Left colon (tissue), 2 donors: ENCODE results near the gene EIF4EBP2. TPM values are rescaled to one million over a fixed set of nuclear protein-coding genes. Genes with fewer than 3 reads are reported as not detected.

ENCODE experiments used
- ATAC-seq: fragments of 200-7000 bp; cut with Tn5 transposase; one replicate; pipeline ENCODE4 v1.9.1; 2020; ENCODE audit warnings: mild to moderate bottlenecking, moderate library complexity
- DNase-seq, 2 donors: peaks; one replicate each; pipeline ENCODE4 v3.0.0-alpha.2; 2020
- intact Hi-C, 2 donors: fragments of 100-400 bp; cut with DNase I in 1 of 2; cut with micrococcal nuclease in 1 of 2; formaldehyde crosslinking; loops; one replicate each; pipeline versions ENCODE4 v1.11.2 to v1.14.0; 2022; cut with DNase I, micrococcal nuclease
- long read RNA-seq: library from polyadenylated mRNA; unstranded; transcript quantifications from one replicate; pipeline ENCODE4 v2.0.0, GENCODE V29; 2021
- total RNA-seq, 2 donors: library from RNA; stranded (reverse); fragmentation: NEBNext Ultra II Directional; extraction: Animal tissue kit (Norgen Biotek cat#: 25700); gene quantifications; one replicate each; pipeline ENCODE4 v1.2.1, GENCODE V29; 2021
- donor health status: DM: no; HTN: no; CAD: no.
- donor health status: DM: yes; HTN: yes; CAD: no.

The EIF4EBP2 gene, protein sequence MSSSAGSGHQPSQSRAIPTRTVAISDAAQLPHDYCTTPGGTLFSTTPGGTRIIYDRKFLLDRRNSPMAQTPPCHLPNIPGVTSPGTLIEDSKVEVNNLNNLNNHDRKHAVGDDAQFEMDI
- 100 to 1,000 TPM in 1 of 2 donors, 10 to 100 TPM in 1; 72.2 to 112 TPM for total RNA-seq
- long read RNA-seq, full-length matches to known transcripts, result 57 of 89 reads
- long read RNA-seq, partial matches to known transcripts, result 8 of 89 reads
- long read RNA-seq, other reads (novel, unspliced or antisense), result 24 of 89 reads

GRCh38 chr10:70404036-70404786 is at the start of gene EIF4EBP2:
TSS of gene EIF4EBP2 (plus strand) at chr10:70404145. CDS start at chr10:70404402, 257 bp downstream.
- ATAC-seq, result peak; percentile 86
- peak; percentile 96 to 99 for DNase-seq
- intact Hi-C loops, result no loop called here

- intact Hi-C loops, result no loop called here
- DNase-seq, result no peak
- ATAC-seq, result no peak
Observed at GRCh38 chr10:70354556-70354955, 49.4 kb upstream of the EIF4EBP2 start.

DNA sequence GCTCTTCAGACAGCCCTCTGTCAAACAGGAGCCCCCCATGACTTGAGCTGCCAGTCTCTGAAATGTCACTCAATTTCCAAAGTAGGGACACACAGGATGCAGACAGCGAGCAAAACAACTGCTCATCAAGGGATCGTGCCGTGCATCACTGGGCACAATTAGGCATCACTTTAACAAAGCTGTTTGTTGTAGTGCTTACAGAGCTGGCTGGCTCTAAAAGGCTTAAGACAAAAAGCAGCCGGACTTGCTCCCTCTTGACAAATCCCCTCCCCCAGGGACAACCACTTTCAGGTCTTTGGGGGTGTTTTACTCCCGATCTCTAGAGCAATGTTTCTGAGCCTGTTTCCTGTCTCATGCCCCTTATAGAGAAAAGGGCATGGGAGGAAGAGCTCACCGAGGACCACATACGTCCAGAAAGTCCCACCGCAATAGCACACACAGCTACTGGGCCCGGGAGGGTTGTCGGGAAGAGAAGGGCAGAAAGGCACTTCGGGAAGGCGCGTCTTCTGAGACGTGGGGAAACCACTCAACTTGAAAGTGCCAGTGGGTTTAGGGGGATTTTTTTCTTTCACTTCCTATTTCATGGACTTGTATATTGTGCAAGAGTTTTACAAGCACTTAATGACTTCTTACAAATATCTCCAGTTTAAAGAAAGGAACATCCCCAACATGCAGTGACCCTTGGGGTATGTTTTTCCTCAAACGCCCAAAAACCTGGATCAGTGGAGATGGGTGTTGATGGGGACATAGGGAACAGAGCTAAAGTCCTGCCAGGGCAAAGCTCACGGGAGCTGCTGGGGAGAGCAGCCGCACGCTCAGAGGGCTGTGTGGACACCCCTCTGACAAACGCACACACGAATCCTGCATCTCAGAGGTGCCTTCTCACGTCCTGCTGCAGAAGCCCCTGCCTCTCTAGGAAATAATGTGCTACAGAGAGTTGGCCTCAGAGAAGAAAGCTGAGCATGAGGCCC is 48.6 kb upstream of the EIF4EBP2 start:
- ATAC-seq, result no peak
- intact Hi-C loops, result no loop called here
- DNase-seq, result no peak

GRCh38 chr10:70357565-70357964 is 46.4 kb upstream of the EIF4EBP2 start:
- DNase-seq (no peak), ATAC-seq (no peak)
- intact Hi-C loops, result no loop called here

DNA sequence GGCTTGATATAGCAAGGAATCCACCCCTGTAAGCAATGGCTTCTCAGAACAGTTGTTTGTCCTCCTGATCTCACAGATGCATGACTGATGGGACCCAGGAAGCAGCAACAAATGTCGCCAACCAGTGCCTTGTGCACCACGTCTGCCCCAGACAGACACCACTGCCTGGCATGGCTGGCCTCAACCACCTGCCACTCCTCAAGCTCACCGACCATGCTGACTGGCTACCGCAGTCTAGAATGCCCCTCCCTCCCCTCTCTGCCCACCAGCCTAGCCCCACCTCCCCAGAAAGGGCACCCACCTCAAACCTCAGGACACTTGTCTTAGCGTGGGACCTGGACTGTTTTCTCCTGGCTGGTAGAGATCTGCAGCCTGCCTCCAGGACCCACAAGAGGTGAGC is 45.5 kb upstream of the EIF4EBP2 start:
- no peak for DNase-seq
- intact Hi-C loops, result no loop called here
- no peak for ATAC-seq

DNA sequence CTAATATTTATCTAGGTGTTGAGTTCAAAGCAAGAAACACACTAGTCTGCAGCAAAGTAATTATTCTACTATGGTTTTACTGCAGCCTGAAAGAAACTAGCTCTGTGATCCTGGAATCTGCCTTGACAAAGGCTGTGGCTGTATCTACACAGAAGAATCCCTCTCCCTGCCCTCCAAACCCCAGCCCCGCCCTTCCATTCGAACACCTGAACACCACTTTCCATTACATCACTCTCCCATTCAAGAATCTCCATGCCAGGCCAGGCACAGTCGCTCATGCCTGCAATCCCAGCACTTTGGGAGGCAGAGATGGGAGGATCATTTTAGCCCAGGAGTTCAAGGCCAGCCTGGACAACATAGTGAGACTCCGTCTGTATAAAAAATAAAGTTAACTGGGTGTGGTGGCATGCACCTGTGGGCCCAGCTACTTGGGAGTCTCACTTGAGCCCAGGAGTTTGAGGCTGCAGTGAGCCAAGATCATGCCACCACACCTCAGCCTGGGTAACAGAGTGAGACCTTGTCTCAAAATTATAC is 44.9 kb upstream of the EIF4EBP2 start:
- intact Hi-C loops, result no loop called here
- DNase-seq (no peak), ATAC-seq (no peak)

- no peak for ATAC-seq
- no peak for DNase-seq
- intact Hi-C loops, result loop anchor here in 1 of 2 donors (10.0 kb wide), 1 partner anchor 135 kb away; no protein-coding TSS in a partner anchor
Observed at GRCh38 chr10:70360215-70360614, 43.7 kb upstream of the EIF4EBP2 start.

- intact Hi-C loops, result loop anchor here in 1 of 2 donors (10.0 kb wide), 1 partner anchor 138 kb away; no protein-coding TSS in a partner anchor
- DNase-seq (no peak), ATAC-seq (no peak)
Observed at GRCh38 chr10:70362328-70362727, 41.6 kb upstream of the EIF4EBP2 start.

DNA sequence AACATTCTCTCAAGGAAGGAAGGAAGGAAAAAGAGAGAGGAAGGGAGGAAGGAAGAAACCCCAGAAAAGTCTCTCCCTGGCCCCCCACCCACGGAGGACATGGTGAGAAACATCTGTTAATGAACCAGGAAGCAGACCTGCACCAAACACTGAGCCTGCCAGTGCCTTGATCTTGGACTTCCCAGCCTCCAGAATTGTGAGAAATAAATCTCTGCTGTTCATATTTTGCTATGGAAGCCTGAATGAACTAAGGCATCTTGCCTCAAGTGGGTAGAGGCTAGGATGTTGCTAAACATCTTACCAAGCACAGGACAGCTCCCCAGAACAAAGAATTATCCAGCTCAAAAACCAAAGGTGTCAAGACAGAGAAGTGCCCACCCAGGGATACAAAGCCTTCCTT is 40.7 kb upstream of the EIF4EBP2 start:
- DNase-seq, result no peak
- no peak for ATAC-seq

DNA sequence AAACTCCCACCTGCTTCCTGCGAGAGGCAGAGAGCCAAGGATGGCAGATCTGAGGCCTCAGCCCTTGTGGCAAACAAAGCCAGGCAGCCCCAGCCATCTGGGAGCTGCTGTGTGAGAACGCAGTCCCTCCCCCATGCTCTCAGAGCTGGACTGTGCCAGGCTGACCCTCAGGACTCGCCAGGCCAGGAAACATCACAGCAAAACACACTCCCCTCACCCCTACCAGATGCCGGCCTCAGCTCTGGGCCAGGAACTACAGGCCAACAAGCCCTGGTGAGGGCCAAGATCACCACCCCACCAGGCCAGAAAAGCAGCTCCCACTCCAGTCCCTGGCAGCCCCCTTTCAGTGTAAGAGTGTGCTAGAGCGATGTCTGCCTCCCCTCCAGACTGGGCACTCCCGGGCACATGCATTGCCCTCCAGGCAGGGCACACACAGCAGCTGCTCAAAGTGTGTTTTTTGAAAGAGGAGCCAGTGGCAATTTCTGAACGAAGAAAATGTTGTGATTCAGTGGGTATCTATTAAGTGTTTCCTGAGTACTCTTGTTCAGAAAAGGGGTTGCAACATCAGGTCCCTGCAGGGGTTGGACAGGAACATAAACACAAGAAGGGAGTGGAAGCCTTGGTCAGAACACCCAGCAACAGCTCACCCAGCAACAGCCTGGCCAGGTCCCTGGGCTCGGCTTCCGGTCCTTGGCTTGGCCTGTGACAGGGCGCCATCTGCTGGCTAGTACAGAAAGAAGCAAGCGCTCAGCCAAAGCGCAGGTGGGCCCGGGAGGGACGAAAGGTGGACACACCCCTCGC is 39.8 kb upstream of the EIF4EBP2 start:
- peak; percentile 98 for ATAC-seq
- intact Hi-C loops, result loop anchor here (1.0 to 10.0 kb wide), 2 partner anchors 139 to 143 kb away; no protein-coding TSS in a partner anchor
- peak; percentile 88 to 89 for DNase-seq

More for the DNA sequence above, 40.7 kb upstream of the EIF4EBP2 start:
- intact Hi-C loops, result loop anchor here in 1 of 2 donors (10.0 kb wide), 1 partner anchor 138 kb away; no protein-coding TSS in a partner anchor

- ATAC-seq (peak; percentile 40), DNase-seq (no peak)
- intact Hi-C loops, result loop anchor here (1.0 to 10.0 kb wide), 2 partner anchors 140 to 143 kb away; no protein-coding TSS in a partner anchor
Observed at GRCh38 chr10:70364772-70365091, 39.2 kb upstream of the EIF4EBP2 start.

DNA sequence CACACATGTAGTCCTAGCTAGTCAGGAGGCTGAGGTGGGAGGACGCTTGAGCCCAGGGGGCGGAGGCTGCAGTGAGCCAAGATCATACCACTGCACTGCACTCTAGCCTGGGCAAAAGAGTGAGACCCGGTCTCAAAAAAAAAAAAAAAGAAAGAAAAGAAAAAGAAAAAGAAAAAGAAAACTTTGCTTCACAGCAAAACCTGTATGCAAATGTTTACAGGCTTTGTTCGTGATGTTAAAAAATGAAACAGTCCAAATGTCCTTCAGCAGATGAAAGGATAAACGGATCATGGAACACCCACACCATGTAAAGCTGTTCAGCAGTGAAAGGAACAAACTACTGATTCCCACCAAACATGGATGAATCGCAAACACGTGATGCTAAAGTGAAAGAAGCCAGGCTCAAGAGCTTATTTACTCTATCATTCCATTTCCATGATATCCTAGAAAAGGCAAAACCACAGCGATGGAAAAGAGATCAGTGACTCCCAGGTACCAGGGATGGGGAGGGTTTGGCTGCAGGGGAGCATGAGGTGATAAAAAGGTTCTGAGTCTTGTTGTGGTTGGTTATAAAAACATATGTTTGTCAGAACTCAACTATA is 36.6 kb upstream of the EIF4EBP2 start:
- ATAC-seq (no peak), DNase-seq (no peak)
- intact Hi-C loops, result loop anchor here in 1 of 2 donors (10.0 kb wide), 1 partner anchor 142 kb away; no protein-coding TSS in a partner anchor

DNA sequence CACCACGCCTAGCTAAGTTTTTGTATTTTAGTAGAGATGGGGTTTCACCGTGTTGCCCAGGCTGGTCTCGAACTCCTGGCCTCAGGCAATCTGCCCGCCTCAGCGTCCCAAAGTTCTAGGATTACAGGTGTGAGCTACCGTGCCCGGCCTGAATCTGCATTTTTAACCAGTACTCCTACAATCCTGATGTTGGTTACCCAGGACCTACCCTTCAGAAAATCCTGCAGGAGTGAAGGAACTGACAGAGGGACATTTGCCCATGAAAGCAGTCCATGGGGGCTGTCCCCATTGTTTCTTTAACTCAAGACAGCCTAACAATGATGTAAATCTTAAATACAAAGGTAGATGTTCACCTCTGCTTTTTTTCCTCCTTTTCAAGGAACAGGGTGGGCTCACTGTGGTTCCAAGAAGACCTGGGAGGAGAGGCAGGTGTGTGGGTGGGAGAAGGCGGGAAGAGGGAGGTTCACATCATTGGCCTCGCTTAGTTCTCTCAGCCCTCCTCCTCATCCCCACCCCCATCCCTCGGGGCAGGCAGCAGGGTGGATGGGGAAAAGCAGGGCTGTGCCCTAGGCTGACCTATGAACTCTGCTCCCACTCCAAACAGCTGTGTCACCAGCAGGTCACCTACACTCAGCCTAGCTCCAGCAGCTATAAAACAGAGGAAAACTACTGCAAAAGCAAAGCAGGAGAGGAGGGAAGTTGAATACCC is 35.0 kb upstream of the EIF4EBP2 start:
- DNase-seq (no peak), ATAC-seq (no peak)
- intact Hi-C loops, result loop anchor here in 1 of 2 donors (10.0 kb wide), 1 partner anchor 144 kb away; no protein-coding TSS in a partner anchor

DNA sequence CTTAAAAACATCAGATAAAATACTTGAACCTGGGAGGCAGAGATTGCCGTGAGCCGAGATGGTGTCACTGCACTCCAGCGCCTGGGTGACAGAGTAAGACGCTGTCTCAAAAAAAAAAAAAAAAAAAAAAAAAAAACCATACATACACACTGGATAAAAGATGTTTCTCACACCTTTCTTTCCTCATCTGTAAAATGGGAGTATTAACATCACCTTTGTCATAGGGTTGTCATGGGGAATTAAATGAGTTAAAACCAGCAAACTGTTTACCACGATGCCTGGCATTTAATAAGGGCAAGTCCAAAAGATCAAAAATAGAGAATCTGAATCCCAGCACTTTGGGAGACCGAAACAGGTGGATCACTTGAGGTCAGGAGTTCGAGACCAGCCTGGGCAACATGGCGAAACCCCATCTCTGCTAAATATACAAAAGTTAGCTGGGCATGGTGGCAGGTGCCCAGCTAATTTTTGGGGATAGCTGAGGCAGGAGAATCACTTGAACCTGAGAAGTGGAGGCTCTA is 34.4 kb upstream of the EIF4EBP2 start:
- no peak for ATAC-seq
- no peak for DNase-seq
- intact Hi-C loops, result loop anchor here in 1 of 2 donors (10.0 kb wide), 1 partner anchor 145 kb away; no protein-coding TSS in a partner anchor

GRCh38 chr10:70370766-70371165 is 33.2 kb upstream of the EIF4EBP2 start:
- intact Hi-C loops, result no loop called here
- ATAC-seq, result no peak
- DNase-seq, result no peak

DNA sequence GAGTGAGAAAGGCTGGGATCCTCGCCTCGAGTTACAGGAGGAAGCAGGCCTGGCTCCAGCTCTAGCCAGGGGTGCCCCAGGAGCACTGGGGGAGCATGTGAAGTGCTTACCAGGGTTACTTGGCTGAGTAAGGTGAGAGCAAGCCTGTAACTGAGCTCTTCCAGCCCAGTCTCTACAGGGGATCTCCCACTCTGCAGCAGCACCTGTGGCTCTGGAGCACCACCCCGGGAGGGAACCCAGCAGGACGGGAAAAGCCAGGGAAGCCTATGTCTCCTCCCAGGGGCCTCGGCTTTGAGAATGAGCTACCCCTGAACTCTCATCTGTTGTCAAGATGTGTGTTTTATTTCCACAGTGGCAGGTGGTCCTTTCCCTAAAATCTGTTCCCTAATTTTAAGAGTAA is 32.1 kb upstream of the EIF4EBP2 start:
- no peak for ATAC-seq
- DNase-seq, result no peak
- intact Hi-C loops, result no loop called here
